ENCODE data around the gene CLEC2A.

Gene CLEC2A

DNA sequence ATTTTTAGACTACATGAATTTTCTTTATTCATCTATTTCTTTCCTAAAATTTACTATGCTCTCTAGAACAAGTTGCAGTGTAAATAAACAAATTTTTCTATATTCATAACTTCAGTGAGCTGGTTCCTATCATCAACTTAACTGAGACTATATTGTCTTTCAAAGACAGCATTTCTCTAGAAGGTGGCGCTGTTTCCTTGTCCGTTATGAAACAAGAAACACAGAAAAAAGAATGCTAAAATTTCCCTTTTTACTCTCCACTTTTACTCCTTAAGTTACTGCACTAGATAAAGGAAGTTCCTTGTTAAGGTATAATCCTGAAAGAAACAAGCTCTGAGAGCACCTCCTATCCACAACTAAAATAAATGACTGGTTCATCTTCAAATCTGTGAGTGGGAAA is 8.2 kb upstream of the CLEC2A start:
- Histone ChIP-seq H3K36me3 (ENCODE audit: insufficient read depth, low read length) (no peaks in the 10 kb centered on the region), H3K79me2 (ENCODE audit: insufficient read depth, low read length) (no peaks in the 10 kb centered on the region)
- no peak for ATAC-seq (ENCODE audit: insufficient read depth, low read depth)

GRCh38 chr12:9936591-9936990 is 4.4 kb upstream of the CLEC2A start:
- Histone ChIP-seq H3K9ac (ENCODE audit: low read depth, low read length) (no peak overlapping the region), H2AFZ (ENCODE audit: low read depth, low read length) (no peak overlapping the region), H3K4me2 (ENCODE audit: insufficient read depth, low read length) (no peak overlapping the region), H3K36me3 (ENCODE audit: insufficient read depth, low read length) (no peaks in the 10 kb centered on the region), H3K4me3 (ENCODE audit: low read depth in 1 of 2, low read length in 2 of 2) (no peak overlapping the region), H3K79me2 (ENCODE audit: insufficient read depth, low read length) (no peaks in the 10 kb centered on the region), H3K27me3 (ENCODE audit: insufficient read depth, low read length, poor library complexity) (peaks cover 4% of the 10 kb centered on the region), H3K27ac (ENCODE audit: low read length) (no peak overlapping the region), H4K20me1 (ENCODE audit: insufficient read depth, low read length) (no peaks in the 10 kb centered on the region), H3K4me1 (ENCODE audit: insufficient read depth, low read length) (no peaks in the 10 kb centered on the region), H3K9me3 (ENCODE audit: insufficient read depth, low read length, severe bottlenecking) (no peaks in the 10 kb centered on the region)
- TF ChIP-seq EZH2 (IDR thresholded peaks at IDR 0.05; ENCODE audit: borderline replicate concordance, low read depth, low read length, severe bottlenecking) (no peak), CTCF (IDR thresholded peaks at IDR 0.05; ENCODE audit: borderline replicate concordance, extremely low read depth, low read length, poor library complexity, severe bottlenecking) (no peak)
- DNase-seq: no peak
- ATAC-seq (ENCODE audit: insufficient read depth, low read depth): no peak

More for the DNA sequence above, 8.2 kb upstream of the CLEC2A start:
- TF ChIP-seq CTCF (IDR thresholded peaks at IDR 0.05; ENCODE audit: borderline replicate concordance, extremely low read depth, low read length, poor library complexity, severe bottlenecking) (peak; percentile 48), EZH2 (IDR thresholded peaks at IDR 0.05; ENCODE audit: borderline replicate concordance, low read depth, low read length, severe bottlenecking) (no peak)
- no peaks in the 10 kb centered on the region for H4K20me1 ChIP-seq (ENCODE audit: insufficient read depth, low read length)
- no peaks in the 10 kb centered on the region for H3K9me3 ChIP-seq (ENCODE audit: insufficient read depth, low read length, severe bottlenecking)
- H3K27me3 ChIP-seq (ENCODE audit: insufficient read depth, low read length, poor library complexity): peaks cover 12% of the 10 kb centered on the region
- H3K4me1 ChIP-seq (ENCODE audit: insufficient read depth, low read length): no peaks in the 10 kb centered on the region
- H3K4me3 ChIP-seq (ENCODE audit: low read depth in 1 of 2, low read length in 2 of 2): no peak overlapping the region
- H2AFZ ChIP-seq (ENCODE audit: low read depth, low read length): no peak overlapping the region
- DNase-seq: no peak
- no peak overlapping the region for H3K4me2 ChIP-seq (ENCODE audit: insufficient read depth, low read length)
- H3K9ac ChIP-seq (ENCODE audit: low read depth, low read length): no peak overlapping the region
- no peak overlapping the region for H3K27ac ChIP-seq (ENCODE audit: low read length)

DNA sequence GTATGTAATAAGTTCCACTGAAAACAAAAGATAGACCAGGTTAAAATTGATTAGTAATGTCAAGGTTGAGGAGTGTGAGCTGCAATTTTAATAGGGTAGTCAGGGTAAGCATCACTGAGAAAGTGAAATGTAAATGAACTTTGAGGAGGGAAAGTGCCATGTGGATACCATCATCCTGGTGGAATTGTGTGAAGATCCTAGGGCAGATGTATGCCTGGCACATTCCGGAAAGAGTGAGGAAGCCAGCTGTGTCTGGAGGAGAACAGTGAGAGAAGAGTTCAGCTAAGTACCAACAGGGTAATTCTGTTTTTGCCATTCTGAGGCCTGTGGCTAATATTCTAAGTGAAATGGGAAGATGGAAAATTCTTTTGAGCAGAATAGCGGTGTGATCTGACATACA is 2.9 kb upstream of the CLEC2A start:
- Histone ChIP-seq H3K36me3 (ENCODE audit: insufficient read depth, low read length) (no peaks in the 10 kb centered on the region), H3K4me1 (ENCODE audit: insufficient read depth, low read length) (no peaks in the 10 kb centered on the region)

More for the DNA sequence above, 2.9 kb upstream of the CLEC2A start:
- TF ChIP-seq EZH2 (IDR thresholded peaks at IDR 0.05; ENCODE audit: borderline replicate concordance, low read depth, low read length, severe bottlenecking): no peak
- TF ChIP-seq CTCF (IDR thresholded peaks at IDR 0.05; ENCODE audit: borderline replicate concordance, extremely low read depth, low read length, poor library complexity, severe bottlenecking): no peak
- no peak for DNase-seq
- no peak for ATAC-seq (ENCODE audit: insufficient read depth, low read depth)
- Histone ChIP-seq H4K20me1 (ENCODE audit: insufficient read depth, low read length) (no peaks in the 10 kb centered on the region), H3K27me3 (ENCODE audit: insufficient read depth, low read length, poor library complexity) (peaks cover 3% of the 10 kb centered on the region), H3K4me2 (ENCODE audit: insufficient read depth, low read length) (no peak overlapping the region), H3K79me2 (ENCODE audit: insufficient read depth, low read length) (no peaks in the 10 kb centered on the region), H3K9me3 (ENCODE audit: insufficient read depth, low read length, severe bottlenecking) (no peaks in the 10 kb centered on the region), H3K4me3 (ENCODE audit: low read depth in 1 of 2, low read length in 2 of 2) (no peak overlapping the region), H2AFZ (ENCODE audit: low read depth, low read length) (no peak overlapping the region), H3K27ac (ENCODE audit: low read length) (no peak overlapping the region), H3K9ac (ENCODE audit: low read depth, low read length) (no peak overlapping the region)

All from DND-41 (cell line).